NB4 (cell line): ENCODE results near the gene GPR132.

Experiments used
- CTCF ChIP-seq: IDR thresholded peaks from one replicate; pipeline ENCODE4 v1.5.1; 2012; ENCODE audit warnings: low read depth, low read length
- POLR2A ChIP-seq: IDR thresholded peaks from 2 replicates; pipeline ENCODE4 v1.6.1; 2011; ENCODE audit warnings: mild to moderate bottlenecking; ENCODE audit not compliant: insufficient read length; ENCODE audit errors: extremely low read depth

- no peak for TF ChIP-seq CTCF
- no peak for TF ChIP-seq POLR2A
Measured at GRCh38 chr14:105059035-105059924, 6.0 kb downstream of the GPR132 start.
